SK-N-SH (cell line): ENCODE measurements around the gene SPRED2.
A peak's percentile ranks its signal among the peaks of the same experiment; 100 is the strongest.

Experiments used
- CHD2 ChIP-seq: fragments of 150-350 bp; IDR thresholded peaks from 2 replicates; pipeline ENCODE4 v1.6.1; 2018; ENCODE audit warnings: low read length; ENCODE audit not compliant: partially characterized antibody
- EZH2phosphoT487 ChIP-seq: fragments of 200-600 bp; sonication (generic); IDR thresholded peaks from 2 replicates; pipeline ENCODE4 v1.6.1; 2017; ENCODE audit warnings: low read depth, mixed run types, mild to moderate bottlenecking, antibody characterized with exemption, moderate library complexity, borderline replicate concordance
- NFIC ChIP-seq: IDR thresholded peaks from 2 replicates; pipeline ENCODE4 v1.4.0; 2012; ENCODE audit warnings: borderline replicate concordance
- POLR2AphosphoS5 ChIP-seq: IDR thresholded peaks from 2 replicates; pipeline ENCODE4 v1.6.1; 2012; ENCODE audit warnings: low read depth, low read length
- REST ChIP-seq: IDR thresholded peaks from 2 replicates; pipeline ENCODE4 v1.6.1; 2012; ENCODE audit warnings: mild to moderate bottlenecking, low read depth, low read length, moderate library complexity
- RFX5 ChIP-seq: IDR thresholded peaks from 2 replicates; pipeline ENCODE4 v1.6.1; 2012; ENCODE audit warnings: mild to moderate bottlenecking, improper control_type of control experiment, low read length
- TAF1 ChIP-seq: IDR thresholded peaks from 2 replicates; pipeline ENCODE4 v1.6.1; 2012; ENCODE audit warnings: low read depth, mild to moderate bottlenecking, low read length, moderate library complexity, borderline replicate concordance
- TF ChIP-seq, protein P1 (sequence below): fragments of 200-600 bp; sonication (generic); IDR thresholded peaks from 2 replicates; pipeline ENCODE4 v1.6.1; 2017; ENCODE audit warnings: antibody characterized with exemption, mild to moderate bottlenecking, moderate library complexity

GRCh38 chr2:65267008-65267407 lies 165.4 kb downstream of the SPRED2 start:
- no peak for TF ChIP-seq CHD2
- TF ChIP-seq, protein P1, sequence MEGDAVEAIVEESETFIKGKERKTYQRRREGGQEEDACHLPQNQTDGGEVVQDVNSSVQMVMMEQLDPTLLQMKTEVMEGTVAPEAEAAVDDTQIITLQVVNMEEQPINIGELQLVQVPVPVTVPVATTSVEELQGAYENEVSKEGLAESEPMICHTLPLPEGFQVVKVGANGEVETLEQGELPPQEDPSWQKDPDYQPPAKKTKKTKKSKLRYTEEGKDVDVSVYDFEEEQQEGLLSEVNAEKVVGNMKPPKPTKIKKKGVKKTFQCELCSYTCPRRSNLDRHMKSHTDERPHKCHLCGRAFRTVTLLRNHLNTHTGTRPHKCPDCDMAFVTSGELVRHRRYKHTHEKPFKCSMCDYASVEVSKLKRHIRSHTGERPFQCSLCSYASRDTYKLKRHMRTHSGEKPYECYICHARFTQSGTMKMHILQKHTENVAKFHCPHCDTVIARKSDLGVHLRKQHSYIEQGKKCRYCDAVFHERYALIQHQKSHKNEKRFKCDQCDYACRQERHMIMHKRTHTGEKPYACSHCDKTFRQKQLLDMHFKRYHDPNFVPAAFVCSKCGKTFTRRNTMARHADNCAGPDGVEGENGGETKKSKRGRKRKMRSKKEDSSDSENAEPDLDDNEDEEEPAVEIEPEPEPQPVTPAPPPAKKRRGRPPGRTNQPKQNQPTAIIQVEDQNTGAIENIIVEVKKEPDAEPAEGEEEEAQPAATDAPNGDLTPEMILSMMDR, result no peak
- TF ChIP-seq REST, result no peak
- peak; percentile 15; the same call in 1 of the 2 replicates for TF ChIP-seq NFIC
- no peak for TF ChIP-seq POLR2AphosphoS5
- no peak for TF ChIP-seq EZH2phosphoT487
- TF ChIP-seq TAF1, result no peak
- no peak for TF ChIP-seq RFX5
